ENCODE data around the gene TMEM18. TPM values are rescaled to one million over a fixed set of nuclear protein-coding genes. Genes with fewer than 3 reads are reported as not detected.

Gene TMEM18
- total RNA-seq, 1 donor from 2014 or later = 23.3 TPM

- Histone ChIP-seq H3K9me3 (no peaks in the 10 kb centered on the region), H3K27me3 (ENCODE audit: low read depth) (peaks cover 7% of the 10 kb centered on the region), H3K4me1 (peaks cover 9% of the 10 kb centered on the region), H3K36me3 (no peaks in the 10 kb centered on the region), H3K4me3 (no peak overlapping the region), H3K27ac (no peak overlapping the region)
- intact Hi-C loops (cut with DNase I) = no loop called here
- DNase-seq (no peak), ATAC-seq (no peak)
- TF ChIP-seq CTCF (IDR thresholded peaks at IDR 0.05) = no peak
Measured at GRCh38 chr2:632471-632870, 44.7 kb downstream of the TMEM18 start.

- H3K4me1 ChIP-seq = peaks cover 7% of the 10 kb centered on the region
- no peak for TF ChIP-seq CTCF (IDR thresholded peaks at IDR 0.05)
- no peaks in the 10 kb centered on the region for H3K36me3 ChIP-seq
- H3K9me3 ChIP-seq = no peaks in the 10 kb centered on the region
- DNase-seq = no peak
- H3K4me3 ChIP-seq = no peak overlapping the region
- peaks cover 6% of the 10 kb centered on the region for H3K27me3 ChIP-seq (ENCODE audit: low read depth)
- no peak overlapping the region for H3K27ac ChIP-seq
- no peak for ATAC-seq
- intact Hi-C loops (cut with DNase I) = no loop called here
Measured at GRCh38 chr2:631741-632140, 45.5 kb downstream of the TMEM18 start.

GRCh38 chr2:630451-631320 is 46.5 kb downstream of the TMEM18 start:
- ATAC-seq = no peak
- no peak for DNase-seq
- intact Hi-C loops (cut with DNase I) = no loop called here

GRCh38 chr2:629961-630360 is 47.2 kb downstream of the TMEM18 start:
- H3K36me3 ChIP-seq = no peaks in the 10 kb centered on the region
- no peak for DNase-seq
- H3K27me3 ChIP-seq (ENCODE audit: low read depth) = no peaks in the 10 kb centered on the region
- no peak overlapping the region for H3K4me3 ChIP-seq
- no peak for ATAC-seq
- no peaks in the 10 kb centered on the region for H3K4me1 ChIP-seq
- no peaks in the 10 kb centered on the region for H3K9me3 ChIP-seq
- no peak overlapping the region for H3K27ac ChIP-seq
- intact Hi-C loops (cut with DNase I) = no loop called here
- TF ChIP-seq CTCF (IDR thresholded peaks at IDR 0.05) = no peak

More at GRCh38 chr2:630451-631320, 46.5 kb downstream of the TMEM18 start:
- no peaks in the 10 kb centered on the region for H3K9me3 ChIP-seq
- no peak overlapping the region for H3K4me3 ChIP-seq
- TF ChIP-seq CTCF (IDR thresholded peaks at IDR 0.05) = no peak
- H3K4me1 ChIP-seq = no peaks in the 10 kb centered on the region
- H3K27me3 ChIP-seq (ENCODE audit: low read depth) = no peaks in the 10 kb centered on the region
- no peaks in the 10 kb centered on the region for H3K36me3 ChIP-seq
- no peak overlapping the region for H3K27ac ChIP-seq

- no peaks in the 10 kb centered on the region for H3K36me3 ChIP-seq
- no peaks in the 10 kb centered on the region for H3K4me1 ChIP-seq
- ATAC-seq (no peak), DNase-seq (no peak)
- H3K27me3 ChIP-seq (ENCODE audit: low read depth) = no peaks in the 10 kb centered on the region
- H3K27ac ChIP-seq = no peak overlapping the region
- TF ChIP-seq CTCF (IDR thresholded peaks at IDR 0.05) = no peak
- no peaks in the 10 kb centered on the region for H3K9me3 ChIP-seq
- intact Hi-C loops (cut with DNase I) = no loop called here
- H3K4me3 ChIP-seq = no peak overlapping the region
Measured at GRCh38 chr2:628651-629050, 48.6 kb downstream of the TMEM18 start.
